GM18870 (cell line): Measurements from ENCODE around the gene BRD9.

ENCODE experiments used
- ATAC-seq: cut with Tn5 transposase; IDR thresholded peaks from one replicate; pipeline ENCODE4 v1.9.1; 2021; ENCODE audit warnings: moderate library complexity; ENCODE audit not compliant: unreplicated experiment

BRD9 gene

GRCh38 chr5:819078-819477 is 73.5 kb downstream of the BRD9 start:
- ATAC-seq: no peak

GRCh38 chr5:816176-816575 is 76.4 kb downstream of the BRD9 start:
- ATAC-seq: no peak

GRCh38 chr5:815449-815848 is 77.2 kb downstream of the BRD9 start:
- ATAC-seq: no peak
